Measurements from ENCODE around the gene HMCN1. TPM values are rescaled to one million over a fixed set of nuclear protein-coding genes. Genes with fewer than 3 reads are reported as not detected.

Gene HMCN1
- total and polyA plus RNA-seq, 2 donors (not counting 1 experiment from before 2014, with no cell fraction given), result 6.8 to 21.0 TPM

DNA sequence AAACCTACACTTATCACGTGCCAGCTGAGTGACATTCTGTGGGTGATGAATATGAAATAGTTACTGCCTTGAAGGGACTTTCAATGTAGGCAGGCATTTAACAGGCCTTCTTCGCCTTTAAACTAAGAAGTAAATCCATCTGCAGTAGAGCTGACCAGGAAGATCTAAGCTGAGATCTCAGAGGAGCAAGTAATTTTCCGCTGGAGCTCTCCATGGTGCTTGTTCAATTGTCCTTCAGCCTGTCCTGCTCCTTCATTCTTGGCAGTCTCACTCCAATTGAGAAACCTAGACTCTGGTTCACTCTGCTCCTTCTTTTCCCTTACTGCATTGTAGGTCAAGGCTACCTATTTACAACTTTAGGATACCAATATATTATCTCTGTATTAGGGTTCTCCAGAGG lies 183.5 kb downstream of the HMCN1 start:
- H4K20me1 ChIP-seq (ENCODE audit: control insufficient read depth, extremely low read depth, insufficient read depth, low read length), result no peaks in the 10 kb centered on the region
- DNase-seq (ENCODE audit: low read depth in 2 of 2), result peak; percentile 53 to 65
- H3K79me2 ChIP-seq (ENCODE audit: control insufficient read depth, insufficient read depth, low read length), result no peaks in the 10 kb centered on the region
- H3K9me3 ChIP-seq (ENCODE audit: control insufficient read depth, insufficient read depth, low read depth, low read length), result no peaks in the 10 kb centered on the region
- H3K4me2 ChIP-seq (ENCODE audit: extremely low read depth, insufficient read depth, low read length), result no peak overlapping the region
- no peak for TF ChIP-seq EZH2 (IDR thresholded peaks at IDR 0.05; ENCODE audit: low read length, missing control alignments)
- TF ChIP-seq, protein P1, sequence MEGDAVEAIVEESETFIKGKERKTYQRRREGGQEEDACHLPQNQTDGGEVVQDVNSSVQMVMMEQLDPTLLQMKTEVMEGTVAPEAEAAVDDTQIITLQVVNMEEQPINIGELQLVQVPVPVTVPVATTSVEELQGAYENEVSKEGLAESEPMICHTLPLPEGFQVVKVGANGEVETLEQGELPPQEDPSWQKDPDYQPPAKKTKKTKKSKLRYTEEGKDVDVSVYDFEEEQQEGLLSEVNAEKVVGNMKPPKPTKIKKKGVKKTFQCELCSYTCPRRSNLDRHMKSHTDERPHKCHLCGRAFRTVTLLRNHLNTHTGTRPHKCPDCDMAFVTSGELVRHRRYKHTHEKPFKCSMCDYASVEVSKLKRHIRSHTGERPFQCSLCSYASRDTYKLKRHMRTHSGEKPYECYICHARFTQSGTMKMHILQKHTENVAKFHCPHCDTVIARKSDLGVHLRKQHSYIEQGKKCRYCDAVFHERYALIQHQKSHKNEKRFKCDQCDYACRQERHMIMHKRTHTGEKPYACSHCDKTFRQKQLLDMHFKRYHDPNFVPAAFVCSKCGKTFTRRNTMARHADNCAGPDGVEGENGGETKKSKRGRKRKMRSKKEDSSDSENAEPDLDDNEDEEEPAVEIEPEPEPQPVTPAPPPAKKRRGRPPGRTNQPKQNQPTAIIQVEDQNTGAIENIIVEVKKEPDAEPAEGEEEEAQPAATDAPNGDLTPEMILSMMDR (conservative IDR thresholded peaks at IDR 0.05 in 1 of 2, IDR thresholded peaks at IDR 0.05 in 1 of 2; ENCODE audit: low read depth in 1 of 2, low read length in 2 of 2), result no peak
- no peak overlapping the region for H2AFZ ChIP-seq (ENCODE audit: low read length)
- H3K9ac ChIP-seq (ENCODE audit: insufficient read depth, low read length), result no peak overlapping the region
- no peaks in the 10 kb centered on the region for H3K27me3 ChIP-seq (ENCODE audit: control insufficient read depth, insufficient read depth, low read length)
- H3K4me3 ChIP-seq (replicated peaks in 1 of 4; ENCODE audit: control extremely low read depth in 1 of 4, insufficient read depth in 1 of 4, low read depth in 3 of 4, low read length in 4 of 4), result no peak overlapping the region
- H3K27ac ChIP-seq (ENCODE audit: insufficient read depth, low read length), result no peak overlapping the region
- H3K36me3 ChIP-seq (ENCODE audit: control insufficient read depth, insufficient read depth, low read length), result no peaks in the 10 kb centered on the region
- no peaks in the 10 kb centered on the region for H3K4me1 ChIP-seq (ENCODE audit: control insufficient read depth, extremely low read depth, insufficient read depth, low read length)

DNA sequence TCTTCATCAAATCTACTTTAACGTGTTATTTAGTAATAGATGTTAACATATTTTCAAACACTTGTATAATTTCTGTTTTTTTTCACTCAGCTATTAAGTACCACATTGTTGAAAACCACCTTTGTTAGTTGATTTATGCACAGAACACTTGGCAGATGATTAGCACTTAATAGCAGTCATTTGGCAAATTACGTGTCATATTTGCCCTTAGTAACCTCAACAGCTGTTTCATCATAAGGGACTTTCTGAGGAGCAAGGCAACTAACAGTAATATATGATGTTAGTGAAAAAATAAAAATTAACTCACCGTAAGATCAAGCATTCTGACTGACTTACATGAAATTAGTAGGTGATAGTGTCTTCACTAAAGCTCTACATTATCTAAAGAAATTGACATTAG lies 186.4 kb downstream of the HMCN1 start:
- TF ChIP-seq, protein P1 (conservative IDR thresholded peaks at IDR 0.05 in 1 of 2, IDR thresholded peaks at IDR 0.05 in 1 of 2; ENCODE audit: low read depth in 1 of 2, low read length in 2 of 2), result no peak
- no peak for TF ChIP-seq EZH2 (IDR thresholded peaks at IDR 0.05; ENCODE audit: low read length, missing control alignments)
- Histone ChIP-seq H2AFZ (ENCODE audit: low read length) (no peak overlapping the region), H3K9ac (ENCODE audit: insufficient read depth, low read length) (no peak overlapping the region), H4K20me1 (ENCODE audit: control insufficient read depth, extremely low read depth, insufficient read depth, low read length) (no peaks in the 10 kb centered on the region), H3K4me2 (ENCODE audit: extremely low read depth, insufficient read depth, low read length) (no peak overlapping the region), H3K9me3 (ENCODE audit: control insufficient read depth, insufficient read depth, low read depth, low read length) (no peaks in the 10 kb centered on the region), H3K27me3 (ENCODE audit: control insufficient read depth, insufficient read depth, low read length) (no peaks in the 10 kb centered on the region), H3K27ac (ENCODE audit: insufficient read depth, low read length) (no peak overlapping the region), H3K36me3 (ENCODE audit: control insufficient read depth, insufficient read depth, low read length) (no peaks in the 10 kb centered on the region), H3K4me1 (ENCODE audit: control insufficient read depth, extremely low read depth, insufficient read depth, low read length) (no peaks in the 10 kb centered on the region), H3K79me2 (ENCODE audit: control insufficient read depth, insufficient read depth, low read length) (no peaks in the 10 kb centered on the region), H3K4me3 (replicated peaks in 1 of 4; ENCODE audit: control extremely low read depth in 1 of 4, insufficient read depth in 1 of 4, low read depth in 3 of 4, low read length in 4 of 4) (no peak overlapping the region)
- DNase-seq (ENCODE audit: low read depth in 2 of 2), result no peak

DNA sequence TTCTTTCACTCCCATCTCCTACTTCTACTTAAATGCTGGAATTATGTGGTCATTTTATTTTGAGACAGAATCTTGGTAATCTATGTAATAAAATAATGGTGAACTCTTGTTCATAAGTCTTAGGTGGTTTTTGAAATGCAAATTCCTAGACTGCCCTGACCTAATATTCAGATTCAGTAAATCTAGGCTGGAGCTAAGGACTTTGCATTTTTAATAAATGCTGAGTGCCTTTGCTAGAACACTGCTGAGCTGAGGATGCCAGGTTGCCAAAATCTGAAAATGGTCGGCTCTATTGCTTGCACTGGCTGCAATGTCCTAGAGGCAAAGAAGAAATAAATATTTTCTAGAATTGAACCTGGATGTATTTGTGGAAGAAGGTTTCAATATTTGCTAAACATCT lies 187.4 kb downstream of the HMCN1 start:
- Histone ChIP-seq H3K4me3 (replicated peaks in 1 of 4; ENCODE audit: control extremely low read depth in 1 of 4, insufficient read depth in 1 of 4, low read depth in 3 of 4, low read length in 4 of 4) (no peak overlapping the region), H2AFZ (ENCODE audit: low read length) (no peak overlapping the region), H4K20me1 (ENCODE audit: control insufficient read depth, extremely low read depth, insufficient read depth, low read length) (no peaks in the 10 kb centered on the region), H3K79me2 (ENCODE audit: control insufficient read depth, insufficient read depth, low read length) (no peaks in the 10 kb centered on the region), H3K36me3 (ENCODE audit: control insufficient read depth, insufficient read depth, low read length) (no peaks in the 10 kb centered on the region), H3K27me3 (ENCODE audit: control insufficient read depth, insufficient read depth, low read length) (no peaks in the 10 kb centered on the region), H3K9me3 (ENCODE audit: control insufficient read depth, insufficient read depth, low read depth, low read length) (no peaks in the 10 kb centered on the region), H3K4me1 (ENCODE audit: control insufficient read depth, extremely low read depth, insufficient read depth, low read length) (no peaks in the 10 kb centered on the region), H3K4me2 (ENCODE audit: extremely low read depth, insufficient read depth, low read length) (no peak overlapping the region), H3K9ac (ENCODE audit: insufficient read depth, low read length) (no peak overlapping the region), H3K27ac (ENCODE audit: insufficient read depth, low read length) (no peak overlapping the region)
- no peak for DNase-seq (ENCODE audit: low read depth in 2 of 2)
- TF ChIP-seq, protein P1 (conservative IDR thresholded peaks at IDR 0.05 in 1 of 2, IDR thresholded peaks at IDR 0.05 in 1 of 2; ENCODE audit: low read depth in 1 of 2, low read length in 2 of 2), result no peak
- no peak for TF ChIP-seq EZH2 (IDR thresholded peaks at IDR 0.05; ENCODE audit: low read length, missing control alignments)
